Thyroid gland (tissue), 4 donors: Measurements from ENCODE around the gene COBLL1.

Experiments used
- CTCF ChIP-seq, 6 experiments: fragments of 200-600 bp in 3 of 6; fragments of 450-650 bp in 3 of 6; sonication (generic) in 3 of 6; IDR thresholded peaks; one replicate each; pipeline ENCODE4 v1.5.1; 2016 to 2019; ENCODE audit warnings: antibody characterized with exemption in 6 of 6, mild to moderate bottlenecking in 2 of 6, inconsistent platforms in 1 of 6, moderate library complexity in 1 of 6
- POLR2A ChIP-seq, 2 donors: fragments of 450-650 bp; IDR thresholded peaks; one replicate each; pipeline ENCODE4 v1.6.1; 2017; ENCODE audit warnings: antibody characterized with exemption in 2 of 2, mild to moderate bottlenecking in 2 of 2, moderate library complexity in 1 of 2

GRCh38 chr2:164747140-164747539 is 94.5 kb downstream of the COBLL1 start:
- TF ChIP-seq CTCF (IDR thresholded peaks at IDR 0.05) (no peak), POLR2A (IDR thresholded peaks at IDR 0.05) (no peak)
